G401 (cell line): ENCODE results near the gene MOV10L1. TPM values are rescaled to one million over a fixed set of nuclear protein-coding genes. Genes with fewer than 3 reads are reported as not detected.

ENCODE experiments used
- DNase-seq: peaks from one replicate; pipeline ENCODE4 v3.0.0-alpha.2; 2015; ENCODE audit warnings: low spot score
- in situ Hi-C: cut with HindIII; loops from 2 replicates; pipeline ENCODE4 v1.10.0; 2016; ENCODE audit warnings: low sequenced_read_pairs, mixed read lengths
- total RNA-seq: library from RNA; depleted of rRNA; stranded (reverse); fragments of >200 nt; shearing (Covaris generic); gene quantifications from 2 replicates; pipeline ENCODE4 v1.2.3, GENCODE V29; 2014

MOV10L1 gene
- total RNA-seq, 1 experiment from 2014 or later, result not detected

GRCh38 chr22:50169181-50169759 is 79.5 kb downstream of the MOV10L1 start:
- DNase-seq, result no peak

GRCh38 chr22:50169774-50170341 is 80.1 kb downstream of the MOV10L1 start:
- in situ Hi-C loops, result no loop called here
- no peak for DNase-seq

More at GRCh38 chr22:50169181-50169759, 79.5 kb downstream of the MOV10L1 start:
- in situ Hi-C loops, result no loop called here

- DNase-seq, result no peak
- in situ Hi-C loops, result no loop called here
These were observed 80.9 kb downstream of the MOV10L1 start, which contains the start of gene PANX2 for GRCh38 chr22:50170453-50171318. Gene PANX2 (plus strand): TSS chr22:50170731. CDS start chr22:50170731, 0 bp downstream.

- in situ Hi-C loops, result no loop called here
- DNase-seq, result peak; percentile 58
These were observed 81.6 kb downstream of the MOV10L1 start for GRCh38 chr22:50171319-50171964.

- DNase-seq, result no peak
- in situ Hi-C loops, result no loop called here
These were observed 82.2 kb downstream of the MOV10L1 start for GRCh38 chr22:50171965-50172421.

GRCh38 chr22:50173311-50173982 is 83.6 kb downstream of the MOV10L1 start:
- DNase-seq, result no peak
- in situ Hi-C loops, result no loop called here

- in situ Hi-C loops, result no loop called here
- DNase-seq, result no peak
These were observed 84.2 kb downstream of the MOV10L1 start for GRCh38 chr22:50173983-50174355.

- in situ Hi-C loops, result no loop called here
- peak; percentile 91 for DNase-seq
These were observed 84.8 kb downstream of the MOV10L1 start for GRCh38 chr22:50174382-50175190.

- no peak for DNase-seq
- in situ Hi-C loops, result no loop called here
These were observed 85.3 kb downstream of the MOV10L1 start for GRCh38 chr22:50175191-50175461.

GRCh38 chr22:50175921-50176849 is 86.4 kb downstream of the MOV10L1 start:
- no peak for DNase-seq
- in situ Hi-C loops, result no loop called here

- DNase-seq, result no peak
- in situ Hi-C loops, result no loop called here
These were observed 87.2 kb downstream of the MOV10L1 start for GRCh38 chr22:50176850-50177536.

GRCh38 chr22:50177537-50178470 is 88.0 kb downstream of the MOV10L1 start:
- in situ Hi-C loops, result no loop called here
- no peak for DNase-seq

GRCh38 chr22:50178471-50178864 is 88.7 kb downstream of the MOV10L1 start:
- in situ Hi-C loops, result no loop called here

GRCh38 chr22:50178871-50179869 is 89.4 kb downstream of the MOV10L1 start:
- no peak for DNase-seq
- in situ Hi-C loops, result no loop called here

More at GRCh38 chr22:50178471-50178864, 88.7 kb downstream of the MOV10L1 start:
- DNase-seq, result no peak
